Gastrocnemius medialis (tissue), 4 donors: ENCODE results near the gene GAS7.

ENCODE experiments used
- POLR2A ChIP-seq, 2 donors: fragments of 450-650 bp; IDR thresholded peaks; one replicate each; pipeline ENCODE4 v1.6.1; 2017; ENCODE audit warnings: antibody characterized with exemption in 2 of 2, mild to moderate bottlenecking in 2 of 2, moderate library complexity in 2 of 2
- TF ChIP-seq, protein P1 (sequence below), 5 experiments: fragments of 450-650 bp in 3 of 5; fragments of 200-600 bp in 2 of 5; sonication (generic) in 2 of 5; IDR thresholded peaks in 4 of 5; conservative IDR thresholded peaks in 1 of 5; 1 replicate in 4 of 5; 2 replicates in 1 of 5; pipeline ENCODE4 v1.5.1; 2016 to 2019; ENCODE audit warnings: antibody characterized with exemption in 5 of 5, mild to moderate bottlenecking in 3 of 5, moderate library complexity in 3 of 5

- TF ChIP-seq, protein P1, sequence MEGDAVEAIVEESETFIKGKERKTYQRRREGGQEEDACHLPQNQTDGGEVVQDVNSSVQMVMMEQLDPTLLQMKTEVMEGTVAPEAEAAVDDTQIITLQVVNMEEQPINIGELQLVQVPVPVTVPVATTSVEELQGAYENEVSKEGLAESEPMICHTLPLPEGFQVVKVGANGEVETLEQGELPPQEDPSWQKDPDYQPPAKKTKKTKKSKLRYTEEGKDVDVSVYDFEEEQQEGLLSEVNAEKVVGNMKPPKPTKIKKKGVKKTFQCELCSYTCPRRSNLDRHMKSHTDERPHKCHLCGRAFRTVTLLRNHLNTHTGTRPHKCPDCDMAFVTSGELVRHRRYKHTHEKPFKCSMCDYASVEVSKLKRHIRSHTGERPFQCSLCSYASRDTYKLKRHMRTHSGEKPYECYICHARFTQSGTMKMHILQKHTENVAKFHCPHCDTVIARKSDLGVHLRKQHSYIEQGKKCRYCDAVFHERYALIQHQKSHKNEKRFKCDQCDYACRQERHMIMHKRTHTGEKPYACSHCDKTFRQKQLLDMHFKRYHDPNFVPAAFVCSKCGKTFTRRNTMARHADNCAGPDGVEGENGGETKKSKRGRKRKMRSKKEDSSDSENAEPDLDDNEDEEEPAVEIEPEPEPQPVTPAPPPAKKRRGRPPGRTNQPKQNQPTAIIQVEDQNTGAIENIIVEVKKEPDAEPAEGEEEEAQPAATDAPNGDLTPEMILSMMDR (IDR thresholded peaks at IDR 0.05 in 4 of 5, conservative IDR thresholded peaks at IDR 0.05 in 1 of 5): no peak
- no peak for TF ChIP-seq POLR2A (IDR thresholded peaks at IDR 0.05)
These were observed 312.1 kb downstream of the GAS7 start for GRCh38 chr17:9886141-9886930.
